Endothelial cell (in vitro differentiated cells): ENCODE measurements around the gene EPHA8. TPM values are rescaled to one million over a fixed set of nuclear protein-coding genes. Genes with fewer than 3 reads are reported as not detected.

Experiments used
- DNase-seq: peaks from one replicate; pipeline ENCODE4 v3.0.0; 2021; ENCODE audit warnings: low spot score
- H3K27ac Mint-ChIP-seq: one replicate; pipeline ENCODE4 v1.8.0; 2021; ENCODE audit warnings: mixed read lengths, inconsistent platforms; ENCODE audit not compliant: unreplicated experiment
- H3K27me3 Mint-ChIP-seq: one replicate; pipeline ENCODE4 v1.8.0; 2021; ENCODE audit warnings: mild to moderate bottlenecking, moderate library complexity, mixed read lengths, inconsistent platforms; ENCODE audit not compliant: unreplicated experiment
- H3K36me3 Mint-ChIP-seq: one replicate; pipeline ENCODE4 v1.8.0; 2021; ENCODE audit warnings: mild to moderate bottlenecking, low read depth, mixed read lengths, inconsistent platforms; ENCODE audit not compliant: unreplicated experiment
- H3K4me1 Mint-ChIP-seq: one replicate; pipeline ENCODE4 v1.8.0; 2021; ENCODE audit warnings: mild to moderate bottlenecking, mixed read lengths, inconsistent platforms; ENCODE audit not compliant: unreplicated experiment
- H3K4me3 Mint-ChIP-seq: one replicate; pipeline ENCODE4 v1.8.0; 2021; ENCODE audit warnings: mild to moderate bottlenecking, mixed read lengths, inconsistent platforms; ENCODE audit not compliant: unreplicated experiment
- H3K9me3 Mint-ChIP-seq: one replicate; pipeline ENCODE4 v1.8.0; 2021; ENCODE audit warnings: mixed read lengths, inconsistent platforms; ENCODE audit not compliant: unreplicated experiment
- total RNA-seq: library from RNA; stranded (reverse); fragmentation: NEBNext Ultra II Directional; extraction: Animal tissue kit (Norgen Biotek cat#: 25700); gene quantifications from one replicate; pipeline ENCODE4 v1.2.1, GENCODE V29; 2021; ENCODE audit not compliant: unreplicated experiment
- TF ChIP-seq, protein P1 (sequence below): fragments of 200-600 bp; sonication (generic); IDR thresholded peaks from one replicate; pipeline ENCODE4 v1.5.0; 2021; ENCODE audit warnings: antibody characterized with exemption; ENCODE audit not compliant: unreplicated experiment

Gene EPHA8
- total RNA-seq, 1 donor from 2014 or later = not detected

GRCh38 chr1:22602060-22602740, 38.9 kb downstream of the EPHA8 start:
- no peak for DNase-seq
- no peak overlapping the region for H3K4me3 Mint-ChIP-seq
- peaks cover under 1% of the 10 kb centered on the region for H3K4me1 Mint-ChIP-seq
- TF ChIP-seq, protein P1, sequence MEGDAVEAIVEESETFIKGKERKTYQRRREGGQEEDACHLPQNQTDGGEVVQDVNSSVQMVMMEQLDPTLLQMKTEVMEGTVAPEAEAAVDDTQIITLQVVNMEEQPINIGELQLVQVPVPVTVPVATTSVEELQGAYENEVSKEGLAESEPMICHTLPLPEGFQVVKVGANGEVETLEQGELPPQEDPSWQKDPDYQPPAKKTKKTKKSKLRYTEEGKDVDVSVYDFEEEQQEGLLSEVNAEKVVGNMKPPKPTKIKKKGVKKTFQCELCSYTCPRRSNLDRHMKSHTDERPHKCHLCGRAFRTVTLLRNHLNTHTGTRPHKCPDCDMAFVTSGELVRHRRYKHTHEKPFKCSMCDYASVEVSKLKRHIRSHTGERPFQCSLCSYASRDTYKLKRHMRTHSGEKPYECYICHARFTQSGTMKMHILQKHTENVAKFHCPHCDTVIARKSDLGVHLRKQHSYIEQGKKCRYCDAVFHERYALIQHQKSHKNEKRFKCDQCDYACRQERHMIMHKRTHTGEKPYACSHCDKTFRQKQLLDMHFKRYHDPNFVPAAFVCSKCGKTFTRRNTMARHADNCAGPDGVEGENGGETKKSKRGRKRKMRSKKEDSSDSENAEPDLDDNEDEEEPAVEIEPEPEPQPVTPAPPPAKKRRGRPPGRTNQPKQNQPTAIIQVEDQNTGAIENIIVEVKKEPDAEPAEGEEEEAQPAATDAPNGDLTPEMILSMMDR = no peak
- no peaks in the 10 kb centered on the region for H3K36me3 Mint-ChIP-seq
- H3K27me3 Mint-ChIP-seq = no peaks in the 10 kb centered on the region
- no peak overlapping the region for H3K27ac Mint-ChIP-seq
- H3K9me3 Mint-ChIP-seq = no peaks in the 10 kb centered on the region

- TF ChIP-seq, protein P1 = no peak
- no peak overlapping the region for H3K27ac Mint-ChIP-seq
- H3K27me3 Mint-ChIP-seq = peaks cover 8% of the 10 kb centered on the region
- DNase-seq = no peak
- no peaks in the 10 kb centered on the region for H3K9me3 Mint-ChIP-seq
- H3K36me3 Mint-ChIP-seq = no peaks in the 10 kb centered on the region
- H3K4me1 Mint-ChIP-seq = peaks cover 12% of the 10 kb centered on the region
- H3K4me3 Mint-ChIP-seq = no peak overlapping the region
These were observed 42.9 kb downstream of the EPHA8 start for GRCh38 chr1:22606161-22606560.

GRCh38 chr1:22607154-22607553, 43.9 kb downstream of the EPHA8 start:
- TF ChIP-seq, protein P1 = no peak
- H3K36me3 Mint-ChIP-seq = no peaks in the 10 kb centered on the region
- H3K27ac Mint-ChIP-seq = no peak overlapping the region
- H3K4me1 Mint-ChIP-seq = peaks cover 12% of the 10 kb centered on the region
- DNase-seq = peak; percentile 57
- H3K4me3 Mint-ChIP-seq = no peak overlapping the region
- no peaks in the 10 kb centered on the region for H3K9me3 Mint-ChIP-seq
- H3K27me3 Mint-ChIP-seq = peaks cover 8% of the 10 kb centered on the region

GRCh38 chr1:22608361-22608760, 45.1 kb downstream of the EPHA8 start:
- H3K27me3 Mint-ChIP-seq = peaks cover 8% of the 10 kb centered on the region
- H3K4me1 Mint-ChIP-seq = peaks cover 12% of the 10 kb centered on the region
- no peak overlapping the region for H3K4me3 Mint-ChIP-seq
- TF ChIP-seq, protein P1 = no peak
- no peaks in the 10 kb centered on the region for H3K9me3 Mint-ChIP-seq
- H3K36me3 Mint-ChIP-seq = no peaks in the 10 kb centered on the region
- DNase-seq = no peak
- H3K27ac Mint-ChIP-seq = no peak overlapping the region

- Mint-ChIP-seq H3K27ac (no peak overlapping the region), H3K27me3 (peaks cover 8% of the 10 kb centered on the region), H3K4me1 (peaks cover 12% of the 10 kb centered on the region), H3K9me3 (no peaks in the 10 kb centered on the region), H3K4me3 (no peak overlapping the region), H3K36me3 (no peaks in the 10 kb centered on the region)
- DNase-seq = no peak
- TF ChIP-seq, protein P1 = no peak
These were observed 46.0 kb downstream of the EPHA8 start for GRCh38 chr1:22609291-22609690.
